Measurements from ENCODE around the gene NCBP2L. TPM values are rescaled to one million over a fixed set of nuclear protein-coding genes. Genes with fewer than 3 reads are reported as not detected.

Gene NCBP2L
- total and polyA plus RNA-seq, 12 donors, result 0.26 to 3.5 (median 1.2) TPM

DNA sequence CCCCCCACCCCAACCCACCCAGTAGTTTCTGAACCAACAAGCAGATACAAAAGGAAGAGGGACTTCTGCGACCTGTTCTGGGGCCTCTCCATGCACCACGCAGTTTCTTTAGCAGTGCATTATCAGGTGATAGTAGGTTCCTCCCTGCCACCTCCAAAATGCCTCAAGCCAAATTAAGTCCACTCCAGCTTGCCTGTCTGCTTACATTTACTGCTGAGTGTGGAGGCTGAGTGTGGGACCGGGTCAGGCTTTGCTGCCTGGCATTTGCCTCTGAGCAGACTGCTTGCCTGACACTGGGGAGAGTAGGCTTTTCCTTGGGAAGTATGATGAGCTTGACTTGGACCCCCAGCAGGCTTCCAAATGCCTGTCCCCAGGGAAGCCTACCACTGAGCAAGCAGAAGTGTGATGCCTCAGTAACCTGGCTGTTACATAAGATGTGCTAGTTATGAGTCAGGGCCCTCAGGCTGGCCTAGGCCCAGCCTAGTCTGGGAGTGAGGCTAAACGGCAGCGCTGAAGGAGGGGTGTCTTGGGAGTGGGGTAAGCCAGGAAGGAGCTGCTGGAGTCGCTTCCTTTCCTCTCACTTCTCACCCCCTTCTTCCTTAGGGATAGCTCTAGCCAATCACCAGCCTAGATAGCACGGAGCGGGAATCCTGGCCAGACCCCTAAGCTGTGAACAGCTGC lies 10.9 kb upstream of the NCBP2L start:
- H3K4me3 ChIP-seq, result no peak overlapping the region
- peaks cover 0 to 13% of the 10 kb centered on the region in 2 donors for H3K4me1 ChIP-seq (replicated peaks in 1 of 2)
- TF ChIP-seq, protein P1, sequence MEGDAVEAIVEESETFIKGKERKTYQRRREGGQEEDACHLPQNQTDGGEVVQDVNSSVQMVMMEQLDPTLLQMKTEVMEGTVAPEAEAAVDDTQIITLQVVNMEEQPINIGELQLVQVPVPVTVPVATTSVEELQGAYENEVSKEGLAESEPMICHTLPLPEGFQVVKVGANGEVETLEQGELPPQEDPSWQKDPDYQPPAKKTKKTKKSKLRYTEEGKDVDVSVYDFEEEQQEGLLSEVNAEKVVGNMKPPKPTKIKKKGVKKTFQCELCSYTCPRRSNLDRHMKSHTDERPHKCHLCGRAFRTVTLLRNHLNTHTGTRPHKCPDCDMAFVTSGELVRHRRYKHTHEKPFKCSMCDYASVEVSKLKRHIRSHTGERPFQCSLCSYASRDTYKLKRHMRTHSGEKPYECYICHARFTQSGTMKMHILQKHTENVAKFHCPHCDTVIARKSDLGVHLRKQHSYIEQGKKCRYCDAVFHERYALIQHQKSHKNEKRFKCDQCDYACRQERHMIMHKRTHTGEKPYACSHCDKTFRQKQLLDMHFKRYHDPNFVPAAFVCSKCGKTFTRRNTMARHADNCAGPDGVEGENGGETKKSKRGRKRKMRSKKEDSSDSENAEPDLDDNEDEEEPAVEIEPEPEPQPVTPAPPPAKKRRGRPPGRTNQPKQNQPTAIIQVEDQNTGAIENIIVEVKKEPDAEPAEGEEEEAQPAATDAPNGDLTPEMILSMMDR (IDR thresholded peaks at IDR 0.05), result no peak
- TF ChIP-seq POLR2A (IDR thresholded peaks at IDR 0.05), result no peak
- intact Hi-C loops (cut with DNase I), result no loop called here
- peak; percentile 43 to 73 (median 57) for DNase-seq
- no peaks in the 10 kb centered on the region for H3K36me3 ChIP-seq (replicated peaks in 1 of 2)
- no peaks in the 10 kb centered on the region for H3K9me3 ChIP-seq (replicated peaks in 1 of 3)
- WGBS, 4 donors, result 55 to 72% (median 64%) methylated on average over 1 to 8 of the region's 8 CpGs
- H3K27ac ChIP-seq, result peak overlapping the region in 3 of 5 donors; percentile 2 to 63 (median 62)
- no peaks in the 10 kb centered on the region for H3K27me3 ChIP-seq

DNA sequence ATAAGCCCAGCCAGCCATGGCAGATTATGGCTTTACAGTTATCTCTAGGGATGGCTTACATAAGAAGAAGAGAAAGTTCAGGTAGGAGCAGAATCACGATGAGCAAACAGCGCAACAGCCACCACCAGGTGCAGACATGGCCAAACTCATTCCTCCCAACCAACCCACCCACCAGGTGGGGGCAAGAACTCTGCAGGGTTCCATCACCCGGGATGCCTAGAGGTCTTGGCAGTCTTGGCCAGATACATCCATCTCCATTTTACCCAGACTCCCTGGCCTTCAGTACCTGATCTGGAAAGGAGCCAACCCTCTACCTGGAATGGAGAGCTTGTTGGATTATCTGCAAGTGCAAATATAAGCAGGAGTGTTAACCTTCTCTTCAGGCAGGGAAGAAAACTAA lies 9.5 kb upstream of the NCBP2L start:
- Histone ChIP-seq H3K36me3 (replicated peaks in 1 of 2) (no peaks in the 10 kb centered on the region), H3K4me1 (replicated peaks in 1 of 2) (peaks cover 0 to 8% of the 10 kb centered on the region in 2 donors), H3K27ac (no peak overlapping the region), H3K27me3 (no peaks in the 10 kb centered on the region), H3K9me3 (replicated peaks in 1 of 3) (no peaks in the 10 kb centered on the region), H3K4me3 (no peak overlapping the region)
- WGBS, 4 donors, result 77 to 100% (median 93%) methylated on average over 2 to 3 of the region's 3 CpGs
- TF ChIP-seq, protein P1 (IDR thresholded peaks at IDR 0.05), result no peak
- TF ChIP-seq POLR2A (IDR thresholded peaks at IDR 0.05), result no peak
- no peak for DNase-seq
- intact Hi-C loops (cut with DNase I), result no loop called here

DNA sequence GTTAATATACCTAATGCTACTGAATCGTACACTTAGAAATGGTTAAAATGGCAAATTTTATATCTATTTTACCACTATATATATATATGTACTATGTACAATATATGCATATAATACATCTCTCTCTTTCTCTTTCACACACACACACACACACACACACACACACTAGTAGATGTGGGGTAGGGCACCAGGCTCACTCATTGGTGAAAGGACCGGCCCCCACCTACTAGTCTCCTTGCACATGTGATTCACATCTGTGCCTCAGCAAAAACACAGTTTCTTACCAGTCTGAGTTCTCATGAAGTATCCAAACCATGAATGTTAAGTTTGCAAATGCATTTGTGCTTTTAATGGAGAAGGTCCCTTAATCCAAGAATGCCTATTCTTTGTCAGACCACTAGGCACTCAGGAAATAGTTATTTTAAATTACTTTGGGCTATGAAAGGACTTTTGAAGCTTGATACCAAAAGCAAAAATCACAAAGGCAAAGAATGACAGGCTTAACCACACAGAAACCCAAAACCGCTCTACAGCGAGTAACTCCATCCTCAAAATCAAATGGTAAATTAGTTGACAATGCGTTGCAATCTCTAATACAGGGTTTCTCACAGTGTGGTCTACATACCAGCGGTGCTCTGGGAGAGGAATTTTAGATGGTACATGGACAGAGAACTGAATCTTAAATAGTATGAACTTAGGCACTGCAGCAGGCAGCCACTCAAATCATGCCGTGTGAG lies 7.8 kb upstream of the NCBP2L start:
- DNase-seq, result no peak

DNA sequence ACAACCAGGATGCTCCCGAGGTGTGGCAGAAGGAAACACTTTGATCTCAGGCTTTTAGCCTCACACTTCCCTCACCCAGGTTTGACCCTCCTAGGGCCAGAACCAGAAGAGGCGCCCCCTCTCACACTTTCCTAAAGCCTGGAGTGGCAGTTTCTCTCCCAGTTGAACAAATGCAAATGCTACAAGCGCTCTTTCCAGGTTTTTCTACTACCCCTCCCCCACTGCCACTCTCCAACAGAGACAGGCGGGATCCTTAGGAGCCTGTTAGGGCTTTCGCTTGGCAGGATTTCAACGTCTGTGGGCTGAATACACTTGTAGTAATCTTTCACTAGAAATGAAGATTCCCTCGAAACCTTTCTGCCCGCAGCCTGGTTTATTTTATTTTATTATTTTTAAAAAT lies 4.3 kb upstream of the NCBP2L start:
- TF ChIP-seq POLR2A (IDR thresholded peaks at IDR 0.05), result no peak
- TF ChIP-seq, protein P1 (IDR thresholded peaks at IDR 0.05), result no peak
- peak overlapping the region in 1 of 4 donors; percentile 69 for H3K4me3 ChIP-seq
- peaks cover 12% of the 10 kb centered on the region for H3K27me3 ChIP-seq
- peak in 4 of 7 donors; percentile 37 to 60 (median 45) for DNase-seq
- peak overlapping the region in 2 of 5 donors; percentile 4 to 78 for H3K27ac ChIP-seq
- no peaks in the 10 kb centered on the region for H3K36me3 ChIP-seq (replicated peaks in 1 of 2)
- 33 to 51% (median 46%) methylated on average over 8 of the region's 8 CpGs for WGBS, 4 donors
- no peaks in the 10 kb centered on the region for H3K9me3 ChIP-seq (replicated peaks in 1 of 3)
- peaks cover 0 to 3% of the 10 kb centered on the region in 2 donors for H3K4me1 ChIP-seq (replicated peaks in 1 of 2)
- intact Hi-C loops (cut with DNase I), result loop anchor here (10.0 kb wide), 3 partner anchors 58 to 108 kb away; no protein-coding TSS in a partner anchor

More for the DNA sequence above, 7.8 kb upstream of the NCBP2L start:
- no peaks in the 10 kb centered on the region for H3K36me3 ChIP-seq (replicated peaks in 1 of 2)
- no peaks in the 10 kb centered on the region for H3K27me3 ChIP-seq
- WGBS, 4 donors, result 83 to 93% (median 87%) methylated on average over 7 of the region's 7 CpGs
- H3K27ac ChIP-seq, result no peak overlapping the region
- no peaks in the 10 kb centered on the region for H3K9me3 ChIP-seq (replicated peaks in 1 of 3)
- H3K4me1 ChIP-seq (replicated peaks in 1 of 2), result peaks cover 0 to 8% of the 10 kb centered on the region in 2 donors
- intact Hi-C loops (cut with DNase I), result loop anchor here (10.0 kb wide), 3 partner anchors 55 to 105 kb away; no protein-coding TSS in a partner anchor
- TF ChIP-seq POLR2A (IDR thresholded peaks at IDR 0.05), result no peak
- TF ChIP-seq, protein P1 (IDR thresholded peaks at IDR 0.05), result no peak
- no peak overlapping the region for H3K4me3 ChIP-seq

Measured in adrenal gland (tissue), 12 donors.